ENCODE measurements around the gene ERCC1. TPM values are rescaled to one million over a fixed set of nuclear protein-coding genes. Genes with fewer than 3 reads are reported as not detected.

ERCC1 gene
- polyA plus RNA-seq, 4 donors: 74.4 to 87.4 (median 79.2) TPM

- peak in 2 of 4 donors; percentile 73 to 81 for DNase-seq (ENCODE audit: low read depth in 4 of 4, low spot score in 3 of 4)
Measured at GRCh38 chr19:45406226-45407090, 17.3 kb downstream of the ERCC1 start, which contains the start of gene POLR1G. Gene POLR1G (plus strand): TSS chr19:45406644. CDS start chr19:45406697, 53 bp downstream.

DNA sequence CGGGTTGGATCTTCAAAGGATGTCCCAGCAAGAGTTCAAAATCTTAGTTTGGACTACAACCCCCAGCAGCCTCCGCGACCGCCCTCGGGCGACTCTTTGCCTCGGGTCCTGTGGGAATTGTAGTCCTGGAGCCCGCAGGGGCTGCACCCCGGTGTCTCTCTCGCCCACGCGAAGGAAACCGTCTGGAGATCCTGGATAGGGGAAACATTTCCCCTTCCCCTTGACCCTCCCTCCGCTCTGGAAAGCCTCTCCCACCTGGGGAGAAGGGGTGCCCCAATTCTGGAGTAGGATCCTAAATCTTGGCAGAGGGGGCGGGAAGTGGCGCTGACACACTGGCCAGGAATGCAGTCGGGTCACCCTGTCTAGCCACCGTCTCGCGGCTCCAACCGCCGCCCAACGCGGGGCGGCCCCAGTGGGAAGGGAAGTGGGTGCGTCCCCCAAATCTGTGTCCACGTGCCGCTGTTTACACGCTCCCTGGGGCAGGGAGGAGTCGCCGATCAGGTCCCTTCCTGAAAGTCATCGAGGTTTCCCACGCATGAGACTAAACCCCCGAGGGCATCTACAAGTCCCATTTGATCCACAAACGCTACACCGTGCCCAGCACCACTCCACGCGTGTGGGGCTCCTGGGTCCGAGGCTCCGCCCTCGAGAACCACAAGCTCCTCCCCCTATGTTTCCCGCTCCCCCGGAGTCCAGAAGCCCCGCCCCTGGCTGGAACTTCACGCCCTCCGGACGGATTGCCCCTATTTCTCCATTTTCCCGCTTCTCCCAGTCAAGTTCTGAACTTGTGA lies 18.1 kb downstream of the ERCC1 start:
- peak in 2 of 4 donors; percentile 73 to 77 for DNase-seq (ENCODE audit: low read depth in 4 of 4, low spot score in 3 of 4)

DNA sequence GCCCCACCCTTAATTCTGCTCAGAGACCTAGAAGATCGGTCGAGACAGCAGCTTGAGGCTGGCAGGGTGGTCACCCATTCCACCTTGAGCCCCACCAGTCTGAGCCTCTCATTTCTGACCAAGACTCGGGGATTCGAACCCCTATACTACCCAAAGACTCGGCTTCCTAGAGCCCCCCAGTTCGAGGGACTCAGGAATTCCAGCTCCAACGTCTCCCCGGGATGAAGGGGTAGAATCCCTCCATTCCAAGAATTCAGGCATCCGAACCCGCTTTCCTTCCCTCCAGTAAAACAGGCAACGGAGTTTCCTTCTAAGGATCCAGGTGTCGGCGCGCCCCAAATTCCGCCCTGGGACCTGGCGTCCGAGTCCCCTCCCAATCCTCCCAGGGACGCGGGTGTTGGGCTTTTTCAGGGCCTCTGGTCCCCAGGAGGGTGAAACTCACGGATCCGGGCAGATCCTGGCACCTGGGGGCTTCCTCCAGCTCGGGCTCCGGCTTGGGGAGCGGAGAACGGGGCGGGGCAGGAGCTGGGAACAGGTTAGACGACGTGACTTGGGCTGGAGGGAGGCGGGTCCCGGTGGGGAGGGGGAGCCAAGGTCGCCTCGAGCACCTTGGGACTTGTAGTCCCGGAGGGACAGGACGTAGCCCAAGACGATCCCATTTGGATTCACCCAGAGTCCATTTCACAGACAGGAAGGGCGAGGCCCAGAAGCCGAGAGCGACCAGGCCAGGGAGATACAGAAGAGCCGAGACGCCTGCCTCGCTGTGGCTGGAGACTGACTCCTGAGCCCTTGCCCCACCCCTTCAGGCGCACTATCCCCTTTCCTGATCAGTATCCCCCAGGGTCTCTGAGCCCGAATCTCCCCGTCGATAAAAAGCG lies 18.9 kb downstream of the ERCC1 start, which contains the start of gene PPP1R13L:
PPP1R13L (minus strand) TSS at position 513 of the 878 bp plus-strand sequence. CDS start 6,751 bp downstream, outside the sequence.
- no peak for DNase-seq (ENCODE audit: low read depth in 4 of 4, low spot score in 3 of 4)

GRCh38 chr19:45403781-45404556 lies 19.7 kb downstream of the ERCC1 start:
- no peak for DNase-seq (ENCODE audit: low read depth in 4 of 4, low spot score in 3 of 4)

- no peak for DNase-seq (ENCODE audit: low read depth in 4 of 4, low spot score in 3 of 4)
Measured at GRCh38 chr19:45403272-45403671, 20.4 kb downstream of the ERCC1 start.

DNA sequence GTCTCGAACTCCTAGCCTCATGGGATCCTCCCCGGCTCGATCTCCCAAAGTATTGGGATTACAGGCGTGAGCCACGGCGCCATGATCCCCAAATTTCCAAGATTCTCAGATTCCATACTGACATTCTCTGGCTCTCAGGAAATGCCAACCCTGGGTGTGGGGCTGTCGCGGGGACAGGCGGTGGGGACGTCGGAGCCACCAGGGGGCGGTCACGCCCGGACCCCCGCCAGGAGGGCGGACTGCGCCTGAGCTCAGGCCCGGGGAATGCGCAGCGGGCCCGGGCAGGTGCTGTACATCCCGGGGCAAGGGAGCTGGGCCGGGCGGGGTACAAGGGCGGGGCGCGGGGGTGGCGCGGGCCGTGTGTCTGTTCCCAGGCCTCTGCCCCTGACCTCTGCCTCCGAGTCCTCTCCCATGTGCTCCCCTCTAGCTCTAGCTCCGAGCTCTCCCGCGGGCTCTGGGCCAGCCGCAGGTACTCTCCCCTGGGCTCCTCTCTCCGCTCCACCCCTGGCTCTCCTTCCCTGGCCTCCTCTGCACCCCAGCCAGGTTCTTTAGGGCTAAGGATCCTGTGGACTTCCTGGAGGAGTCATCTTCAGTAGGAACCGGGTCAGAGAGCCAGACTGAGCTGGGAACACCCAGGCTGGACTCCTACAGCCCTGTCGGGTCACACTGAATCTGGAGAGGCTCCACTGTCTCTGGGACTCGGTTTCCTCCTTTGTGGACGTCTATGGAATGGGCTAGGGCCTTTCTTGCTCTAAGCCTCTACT lies 21.2 kb downstream of the ERCC1 start:
- DNase-seq (ENCODE audit: low read depth in 4 of 4, low spot score in 3 of 4): no peak

GRCh38 chr19:45401815-45402214 lies 21.9 kb downstream of the ERCC1 start:
- DNase-seq (ENCODE audit: low read depth in 4 of 4, low spot score in 3 of 4): no peak

- DNase-seq (ENCODE audit: low read depth in 4 of 4, low spot score in 3 of 4): no peak
Measured at GRCh38 chr19:45400192-45400591, 23.5 kb downstream of the ERCC1 start.

GRCh38 chr19:45395821-45396617 lies 27.7 kb downstream of the ERCC1 start:
- DNase-seq (ENCODE audit: low read depth in 4 of 4, low spot score in 3 of 4): no peak

- DNase-seq (ENCODE audit: low read depth in 4 of 4, low spot score in 3 of 4): no peak
Measured at GRCh38 chr19:45391871-45392665, 31.6 kb downstream of the ERCC1 start.

DNA sequence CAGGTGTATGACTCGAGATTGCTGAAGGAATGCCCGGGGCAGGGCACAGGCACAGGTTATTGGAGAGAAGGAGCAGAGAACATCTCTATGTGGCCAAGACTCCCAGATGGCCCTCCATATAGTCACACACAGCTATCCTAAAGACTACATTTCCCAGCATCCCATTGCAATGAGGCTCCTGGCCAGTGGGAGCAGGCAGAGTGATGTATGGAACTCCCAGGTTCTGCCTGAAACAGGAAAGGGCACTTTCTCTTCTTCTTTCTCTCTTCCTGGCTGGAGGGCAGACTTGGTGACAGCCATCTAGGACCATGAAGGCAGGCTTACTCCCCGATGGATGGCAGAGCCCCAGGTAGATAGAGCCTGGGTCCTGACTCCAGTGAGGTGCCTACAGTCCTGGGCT lies 32.4 kb downstream of the ERCC1 start:
- DNase-seq (ENCODE audit: low read depth in 4 of 4, low spot score in 3 of 4): no peak

GRCh38 chr19:45385392-45386221 lies 38.1 kb downstream of the ERCC1 start:
- DNase-seq (ENCODE audit: low read depth in 4 of 4, low spot score in 3 of 4): no peak

- no peak for DNase-seq (ENCODE audit: low read depth in 4 of 4, low spot score in 3 of 4)
Measured at GRCh38 chr19:45382426-45382825, 41.3 kb downstream of the ERCC1 start.

GRCh38 chr19:45380107-45380506 lies 43.6 kb downstream of the ERCC1 start:
- no peak for DNase-seq (ENCODE audit: low read depth in 4 of 4, low spot score in 3 of 4)

- peak in 3 of 4 donors; percentile 38 to 55 (median 44) for DNase-seq (ENCODE audit: low read depth in 4 of 4, low spot score in 3 of 4)
Measured at GRCh38 chr19:45376045-45376724, 47.5 kb downstream of the ERCC1 start.
